Measurements from ENCODE around the gene HAND2. TPM values are rescaled to one million over a fixed set of nuclear protein-coding genes. Genes with fewer than 3 reads are reported as not detected.

HAND2 gene
- polyA plus RNA-seq (ENCODE audit: insufficient read length in 4 of 4): 1 to 10 TPM in 1 of 4 donors, not detected in 3; 1.2 TPM

DNA sequence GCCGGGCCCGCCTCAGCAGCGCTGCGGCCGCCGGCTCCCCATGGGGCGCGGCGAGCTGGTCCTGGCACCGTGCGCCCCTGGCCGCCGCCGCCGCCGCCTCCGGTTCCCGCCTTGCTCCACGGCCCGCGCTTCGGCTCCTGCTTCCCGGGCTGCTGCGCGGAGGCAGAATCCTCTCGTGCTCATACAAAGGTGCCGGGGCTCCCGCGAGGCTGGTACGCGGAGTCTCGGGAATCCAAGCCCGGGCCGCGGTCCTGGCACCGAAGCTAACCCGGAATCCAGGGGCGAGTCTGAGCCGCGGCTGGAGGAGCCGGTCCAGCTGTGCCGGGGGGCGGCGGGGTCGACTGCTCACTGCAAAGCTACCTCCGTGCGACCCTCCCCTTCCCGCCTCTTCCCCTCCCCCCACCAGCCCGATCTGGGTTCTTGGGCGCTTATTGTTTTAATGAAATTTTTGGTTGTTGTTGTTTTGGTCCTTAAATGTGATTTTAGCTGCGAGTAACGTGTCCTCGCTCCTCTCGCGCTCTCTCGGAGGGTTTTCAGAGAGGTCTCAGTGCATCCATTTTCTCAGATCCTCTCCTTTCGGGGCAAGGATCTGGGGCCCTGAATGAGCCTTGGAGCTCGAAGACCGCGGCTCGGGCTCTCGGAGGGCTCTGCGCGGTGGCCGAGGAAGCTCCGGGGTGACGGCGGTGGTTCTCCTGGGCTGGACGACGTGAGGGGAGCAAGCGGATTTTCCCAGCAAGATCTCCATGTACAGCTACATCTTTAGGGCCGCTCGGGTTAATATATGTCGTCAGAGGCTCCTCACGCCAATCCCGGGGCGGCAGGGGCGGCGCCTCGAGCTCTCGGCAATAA lies at the start of gene HAND2:
TSS of gene HAND2 (minus strand) at position 753 of the 849 bp plus-strand sequence. CDS start 940 bp downstream, outside the sequence.
- DNase-seq (ENCODE audit: low read depth in 4 of 4, low spot score in 3 of 4): peak in 1 of 4 donors; percentile 31

DNA sequence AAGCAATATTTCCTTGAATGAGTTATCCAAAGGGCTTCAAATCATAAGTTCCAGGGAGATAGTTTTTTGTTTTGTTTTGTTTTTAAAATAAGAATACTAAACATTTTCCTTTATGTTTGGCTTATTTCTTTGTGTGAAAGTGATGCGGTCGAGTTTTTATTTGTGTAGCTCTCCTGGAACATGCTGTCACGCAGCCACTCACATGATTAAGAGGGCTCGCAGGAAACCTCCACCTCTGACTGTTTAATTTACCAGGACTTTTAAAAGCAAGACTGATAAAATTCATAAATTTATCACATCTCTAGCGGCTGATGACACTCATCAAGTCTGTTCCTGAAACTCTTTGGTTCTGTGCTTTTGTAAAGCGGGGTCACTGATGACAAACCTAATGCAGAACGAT lies 48.9 kb upstream of the HAND2 start:
- DNase-seq (ENCODE audit: low read depth in 4 of 4, low spot score in 3 of 4): no peak

DNA sequence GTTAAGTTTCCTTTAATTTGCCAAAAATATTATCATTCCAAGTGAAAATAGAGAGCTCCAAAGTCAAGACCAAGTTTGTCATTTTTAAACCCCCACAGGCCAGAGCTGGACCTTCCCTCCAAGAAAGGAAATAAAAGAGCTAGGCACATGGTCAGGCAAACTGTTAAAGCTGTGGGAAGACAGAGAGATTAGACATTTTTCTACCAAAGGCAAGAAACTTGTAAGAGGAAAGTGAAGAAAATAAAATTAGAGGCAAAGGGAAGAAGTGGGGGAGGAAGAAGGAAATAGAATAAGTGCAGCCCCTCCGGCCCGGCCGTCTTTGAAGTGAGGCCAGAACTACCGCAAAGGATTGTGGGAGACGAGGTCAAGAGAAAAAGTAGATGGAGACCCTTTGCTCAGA lies 47.9 kb upstream of the HAND2 start:
- DNase-seq (ENCODE audit: low read depth in 4 of 4, low spot score in 3 of 4): peak in 1 of 4 donors; percentile 19

DNA sequence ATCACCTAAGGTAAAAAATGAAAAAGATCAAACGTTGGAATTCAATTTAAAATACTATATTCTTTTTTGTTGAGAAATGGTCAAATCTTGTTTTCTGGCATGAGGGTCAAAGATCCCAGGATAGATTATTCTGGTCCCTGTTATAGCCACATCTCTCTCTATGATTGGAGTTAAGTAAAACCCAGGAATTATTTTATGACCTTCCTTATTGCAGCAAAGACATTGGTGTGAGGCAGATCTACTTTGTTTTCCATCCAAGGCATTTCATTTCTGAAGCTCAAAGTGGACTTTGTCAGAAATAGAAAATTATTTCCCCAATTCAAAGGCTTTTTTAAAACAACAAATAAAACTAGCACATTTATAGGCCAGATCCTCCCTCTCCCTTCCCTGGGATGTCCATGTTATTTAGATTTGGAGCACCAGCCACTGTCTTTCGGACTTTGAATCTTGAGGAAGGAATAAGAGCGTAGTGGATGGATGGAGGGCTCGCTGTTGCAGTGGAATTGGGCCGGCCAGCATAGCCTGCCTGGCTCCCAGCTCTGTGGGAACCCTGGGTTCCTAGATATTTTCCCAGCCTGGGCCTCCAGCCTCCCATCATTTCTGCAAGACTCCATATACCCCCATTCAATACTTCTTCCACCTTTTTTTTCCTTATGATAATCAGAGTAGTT lies 45.6 kb upstream of the HAND2 start:
- DNase-seq (ENCODE audit: low read depth in 4 of 4, low spot score in 3 of 4): no peak

DNA sequence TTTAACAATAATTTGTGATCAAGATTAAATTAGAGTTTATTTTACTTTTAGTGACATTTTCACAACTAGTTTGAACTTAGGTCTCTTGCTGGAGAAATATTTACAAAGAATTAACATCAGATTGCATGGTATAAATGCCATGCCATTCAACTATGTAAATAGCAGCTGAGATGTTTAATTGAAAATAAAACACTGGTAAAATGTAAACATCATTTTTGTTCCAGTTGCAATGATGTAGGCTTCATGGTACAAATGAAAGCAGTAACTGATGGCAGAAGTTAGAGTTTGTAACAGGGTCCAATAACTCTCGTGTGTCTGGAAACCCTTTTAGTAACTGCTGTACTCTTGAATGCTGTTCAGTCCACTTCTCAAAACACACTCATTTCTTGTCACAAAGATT lies 43.7 kb upstream of the HAND2 start:
- DNase-seq (ENCODE audit: low read depth in 4 of 4, low spot score in 3 of 4): no peak

DNA sequence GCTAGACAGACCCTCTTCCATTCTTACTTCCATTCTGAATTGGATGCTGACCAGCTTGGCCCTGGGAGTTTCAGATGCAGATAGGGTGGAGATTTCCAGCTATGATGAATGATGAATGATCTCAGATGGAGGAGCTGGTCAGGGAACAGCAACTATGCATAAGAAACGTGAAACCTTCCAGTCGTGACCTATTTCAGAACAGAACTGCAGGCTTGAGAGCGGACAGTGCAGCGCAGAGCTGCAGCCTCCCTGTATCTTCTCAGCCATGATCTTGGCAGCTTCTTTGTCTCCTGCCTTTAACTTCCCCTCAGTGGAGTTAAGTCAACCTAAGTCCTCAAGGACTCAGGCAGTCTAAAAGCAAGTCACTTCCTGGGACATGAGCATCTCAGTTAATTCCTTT lies 43.3 kb upstream of the HAND2 start:
- DNase-seq (ENCODE audit: low read depth in 4 of 4, low spot score in 3 of 4): no peak

DNA sequence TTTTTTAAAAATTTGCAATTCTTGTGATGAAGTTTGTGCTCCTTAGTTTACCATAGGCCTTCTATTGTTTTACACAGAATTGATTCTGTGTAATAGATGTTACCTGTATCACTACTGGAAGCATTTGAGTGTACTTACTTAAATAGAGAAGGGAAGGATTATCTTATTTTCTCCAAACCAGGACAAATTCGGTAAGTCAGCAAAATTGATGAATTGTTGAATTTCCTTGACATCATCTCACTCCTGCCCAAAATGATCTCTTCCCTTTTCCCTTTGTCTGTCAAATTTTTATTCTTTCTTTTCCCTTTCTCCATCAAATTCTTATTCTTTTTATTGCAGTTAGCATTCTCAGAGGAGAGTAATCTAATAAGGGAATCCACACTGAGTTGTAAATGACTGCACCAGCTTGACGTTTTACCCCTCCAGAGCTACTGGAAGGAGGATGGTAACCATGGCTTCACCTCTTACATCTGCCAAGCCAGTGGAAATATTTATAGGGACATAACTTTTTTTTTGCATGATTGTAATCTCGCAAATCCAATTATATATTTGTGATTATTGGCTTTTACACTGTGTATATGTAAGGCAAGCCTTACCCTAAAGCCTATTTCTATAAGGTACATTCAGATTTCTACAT lies 42.6 kb upstream of the HAND2 start:
- no peak for DNase-seq (ENCODE audit: low read depth in 4 of 4, low spot score in 3 of 4)

DNA sequence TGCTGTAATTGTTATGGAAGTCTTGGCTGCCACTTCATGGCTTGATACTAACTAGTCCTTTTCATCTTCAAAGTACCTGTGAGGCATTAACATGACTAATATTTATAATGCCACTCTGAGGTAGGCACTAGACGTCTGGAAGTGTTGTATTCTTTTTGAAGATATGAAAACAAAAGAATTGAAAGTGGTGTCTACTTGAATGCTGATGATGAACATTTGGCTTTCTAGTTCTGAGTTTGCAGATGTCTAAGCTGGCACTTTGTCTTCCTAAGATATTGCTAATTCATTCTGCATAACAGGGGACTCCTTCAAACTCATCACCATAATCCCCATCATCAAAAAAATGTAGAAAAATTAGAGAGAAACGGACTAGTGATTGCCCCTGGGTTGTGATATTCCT lies 41.6 kb upstream of the HAND2 start:
- no peak for DNase-seq (ENCODE audit: low read depth in 4 of 4, low spot score in 3 of 4)

DNA sequence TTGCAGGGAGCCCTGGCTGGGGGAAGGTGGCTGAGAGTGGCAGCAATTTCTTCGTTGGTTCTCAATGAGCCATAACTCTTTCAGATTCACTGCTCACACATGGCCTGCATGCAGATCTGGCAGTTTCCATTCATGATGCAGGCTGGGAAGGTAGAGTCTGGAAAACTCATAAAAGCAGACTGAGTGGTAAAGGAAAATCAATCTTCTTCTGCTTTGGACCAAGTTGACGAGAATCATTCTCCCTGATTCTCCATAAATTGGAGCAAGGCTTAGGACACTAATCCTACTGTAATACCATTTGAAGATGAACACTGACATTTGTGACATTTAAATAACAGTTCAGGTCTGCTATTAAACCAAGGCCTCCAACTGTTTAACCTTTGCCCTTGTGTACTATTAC lies 35.3 kb upstream of the HAND2 start:
- DNase-seq (ENCODE audit: low read depth in 4 of 4, low spot score in 3 of 4): no peak

DNA sequence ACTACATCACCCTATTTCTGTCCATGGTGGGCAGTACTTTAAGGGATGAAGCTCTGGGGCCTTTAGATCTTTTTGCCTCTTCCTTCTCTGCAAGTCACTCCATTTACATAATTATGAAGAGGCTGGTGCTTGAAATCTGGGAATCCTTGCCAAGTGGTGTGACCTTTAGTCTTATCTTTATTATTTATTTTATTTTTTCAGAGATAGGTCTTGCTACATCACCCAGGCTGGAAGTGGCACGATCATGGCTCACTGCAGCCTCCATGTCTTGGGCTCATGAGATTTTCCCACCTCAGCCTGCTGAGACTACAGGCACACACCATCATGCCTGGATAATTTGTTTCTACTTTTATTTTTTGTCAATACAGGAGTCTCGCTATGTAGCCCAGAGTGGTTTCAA lies 34.4 kb upstream of the HAND2 start:
- DNase-seq (ENCODE audit: low read depth in 4 of 4, low spot score in 3 of 4): no peak

DNA sequence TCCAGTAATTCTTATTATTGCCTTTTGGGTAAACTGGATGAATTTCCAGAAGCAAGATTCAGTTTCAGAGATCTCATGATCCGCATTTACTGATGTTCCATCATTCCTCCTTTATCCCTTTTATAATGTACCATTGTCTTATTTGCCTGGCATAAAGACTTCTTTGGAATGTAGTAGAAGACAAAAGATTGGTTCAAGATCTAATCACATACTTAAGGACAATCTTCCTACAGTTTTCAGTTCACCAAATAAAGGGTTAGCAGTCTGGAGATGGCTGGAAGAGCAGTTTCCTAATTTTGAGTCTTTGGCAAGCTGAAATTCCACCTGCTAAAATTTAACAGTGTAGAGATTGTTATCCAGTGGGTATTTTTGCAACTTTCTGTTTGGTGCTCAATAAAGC lies 30.9 kb upstream of the HAND2 start:
- DNase-seq (ENCODE audit: low read depth in 4 of 4, low spot score in 3 of 4): no peak

DNA sequence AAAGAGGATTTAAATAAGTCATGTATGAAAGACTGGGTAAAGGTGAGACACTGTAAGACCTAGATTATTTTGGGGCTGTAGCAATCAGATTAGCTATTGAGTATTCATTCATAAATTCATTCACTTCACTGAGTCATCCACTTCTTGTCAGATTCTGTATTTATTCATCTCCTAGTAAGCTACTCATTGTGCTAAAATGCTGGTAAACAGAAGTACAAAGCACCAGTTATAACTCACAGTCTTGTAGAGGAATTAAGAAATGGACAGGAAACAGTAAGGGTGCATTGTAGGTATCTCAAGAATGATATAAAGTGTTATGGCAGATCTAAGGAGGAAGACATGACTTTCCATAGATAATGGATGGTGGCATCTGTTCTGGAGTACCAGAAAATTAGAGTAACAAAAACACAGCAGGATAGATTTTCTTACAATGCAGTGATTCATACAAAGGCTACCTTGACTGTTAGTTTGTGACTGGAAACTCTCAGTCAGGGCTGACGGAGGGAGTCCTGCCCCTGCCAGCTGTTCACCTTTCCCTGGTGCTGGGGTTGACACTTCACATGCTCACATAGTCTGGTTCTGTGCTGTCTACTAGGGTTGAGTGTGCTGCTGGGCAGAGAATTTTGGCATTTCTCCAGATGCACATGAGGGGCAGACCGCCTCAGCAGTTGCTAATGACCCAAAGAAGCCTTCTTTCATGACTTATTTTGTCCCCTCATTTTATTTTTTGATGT lies 26.5 kb upstream of the HAND2 start:
- no peak for DNase-seq (ENCODE audit: low read depth in 4 of 4, low spot score in 3 of 4)

DNA sequence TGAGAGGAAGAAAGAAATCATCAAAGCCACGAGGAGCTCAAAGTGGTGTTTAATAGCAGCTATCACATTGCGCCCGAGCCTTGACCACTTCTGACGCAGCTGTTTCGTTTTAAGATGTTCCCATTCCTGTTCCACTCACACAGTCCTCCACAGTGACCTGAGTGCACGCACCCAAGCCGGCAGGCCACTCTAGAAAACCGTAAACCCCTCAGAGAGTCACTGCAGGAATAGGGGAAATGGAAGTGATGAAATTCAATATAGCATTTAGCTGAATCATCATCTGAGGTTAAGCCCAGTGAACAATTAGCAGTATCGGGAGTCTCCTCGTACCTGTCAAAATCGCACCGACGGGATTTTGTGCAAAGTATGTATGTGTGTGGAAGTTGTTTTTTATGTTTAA lies 17.9 kb upstream of the HAND2 start:
- DNase-seq (ENCODE audit: low read depth in 4 of 4, low spot score in 3 of 4): no peak

DNA sequence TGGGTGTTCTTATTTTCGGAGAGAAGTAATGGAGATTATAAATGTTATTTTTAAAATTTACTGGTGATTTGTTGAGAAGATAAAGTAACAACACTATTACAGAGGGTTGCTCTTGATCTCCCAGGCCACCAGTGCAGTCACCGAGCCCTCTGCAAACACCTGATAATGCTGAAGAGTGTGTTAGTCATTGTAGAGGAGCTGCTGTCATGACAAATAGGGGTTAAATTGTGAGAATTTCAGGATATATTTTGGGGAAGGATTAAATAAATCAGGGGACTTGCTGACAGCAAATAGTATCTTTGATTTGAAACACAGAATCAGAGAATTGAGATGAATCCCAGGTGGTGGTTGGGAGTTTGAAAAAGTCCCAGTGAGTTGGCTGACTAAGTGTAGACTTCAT lies 16.7 kb upstream of the HAND2 start:
- DNase-seq (ENCODE audit: low read depth in 4 of 4, low spot score in 3 of 4): no peak

DNA sequence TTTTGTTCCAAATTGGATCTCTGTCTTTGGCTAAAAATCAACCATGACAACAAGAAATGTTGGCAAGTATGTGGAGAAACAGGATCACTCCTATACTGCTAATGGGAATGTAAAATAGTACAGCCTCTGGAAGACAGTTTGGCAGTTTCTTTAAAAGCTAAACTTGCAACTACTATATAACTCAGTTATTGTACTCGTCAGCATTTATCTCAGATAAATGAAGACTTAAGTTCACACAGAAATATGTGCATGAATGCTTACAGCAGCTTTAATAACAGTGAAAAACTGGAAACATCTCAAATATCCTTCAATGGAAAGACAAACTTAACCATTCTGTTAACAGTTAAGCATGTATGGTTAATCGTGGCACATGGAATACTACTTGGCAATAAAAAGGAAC lies 15.4 kb upstream of the HAND2 start:
- DNase-seq (ENCODE audit: low read depth in 4 of 4, low spot score in 3 of 4): no peak

DNA sequence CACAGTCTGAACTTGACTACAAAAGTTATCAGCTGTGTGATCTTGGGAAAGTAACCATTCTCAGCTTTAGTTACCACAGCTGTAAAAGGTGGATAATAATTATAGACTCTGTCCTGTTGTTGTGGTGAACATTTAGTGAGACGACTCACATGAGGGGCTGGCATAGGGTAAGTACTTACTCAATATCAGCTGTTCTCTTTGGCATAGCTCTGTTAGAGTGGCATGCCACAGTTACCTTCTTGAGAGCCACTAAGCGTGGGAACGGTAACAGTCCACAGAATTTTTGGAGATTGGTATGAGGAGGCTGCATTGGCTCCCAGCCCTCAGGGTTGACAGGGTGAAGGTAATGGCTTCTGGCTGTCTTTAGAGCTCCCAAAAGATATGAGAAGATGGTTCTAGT lies 13.2 kb upstream of the HAND2 start:
- DNase-seq (ENCODE audit: low read depth in 4 of 4, low spot score in 3 of 4): no peak

DNA sequence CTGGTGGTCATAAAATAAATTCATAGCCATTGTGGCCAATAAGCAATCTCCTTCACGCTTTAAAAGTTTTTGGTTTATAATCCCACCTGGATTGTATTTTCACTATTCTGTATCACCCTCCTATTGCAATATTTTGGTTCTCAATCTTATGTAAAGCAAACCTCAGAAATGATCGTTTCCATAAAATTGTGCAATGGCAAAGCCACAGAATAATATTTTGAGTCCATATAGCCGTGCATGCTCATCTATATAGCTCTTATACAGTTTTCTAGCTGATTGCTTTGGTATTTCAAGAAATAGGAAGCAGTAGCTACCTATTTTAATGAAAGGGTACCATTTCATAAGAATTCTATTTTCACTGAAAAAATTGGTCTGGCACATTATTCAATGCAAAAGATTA lies 10.0 kb upstream of the HAND2 start:
- no peak for DNase-seq (ENCODE audit: low read depth in 4 of 4, low spot score in 3 of 4)

DNA sequence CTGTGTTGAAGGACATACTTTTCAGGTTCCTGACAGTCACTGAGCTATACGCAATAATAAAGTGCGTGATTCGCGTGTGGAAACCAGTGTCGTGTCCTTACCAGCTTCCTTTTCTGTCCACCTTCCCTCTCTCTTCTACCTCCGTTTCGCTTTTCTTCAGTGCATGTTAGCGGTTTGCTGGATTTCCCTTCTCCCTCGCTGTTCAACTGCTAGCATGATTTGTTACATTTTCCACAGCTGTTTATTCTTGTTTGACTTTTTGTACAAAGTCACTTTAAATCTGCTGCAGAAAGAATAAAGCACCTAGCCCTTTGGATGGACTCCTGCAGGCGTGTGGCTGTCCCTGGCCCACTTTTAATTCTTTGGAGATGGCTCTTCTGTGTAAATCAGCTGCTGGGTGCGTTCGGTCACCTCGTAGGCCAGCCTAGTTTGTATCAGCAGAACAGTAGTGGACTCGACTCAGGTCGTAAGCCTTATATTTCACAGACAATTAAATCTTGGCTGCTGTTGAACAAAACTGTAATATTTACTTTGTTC lies 8.9 kb upstream of the HAND2 start:
- DNase-seq (ENCODE audit: low read depth in 4 of 4, low spot score in 3 of 4): peak in 1 of 4 donors; percentile 28

DNA sequence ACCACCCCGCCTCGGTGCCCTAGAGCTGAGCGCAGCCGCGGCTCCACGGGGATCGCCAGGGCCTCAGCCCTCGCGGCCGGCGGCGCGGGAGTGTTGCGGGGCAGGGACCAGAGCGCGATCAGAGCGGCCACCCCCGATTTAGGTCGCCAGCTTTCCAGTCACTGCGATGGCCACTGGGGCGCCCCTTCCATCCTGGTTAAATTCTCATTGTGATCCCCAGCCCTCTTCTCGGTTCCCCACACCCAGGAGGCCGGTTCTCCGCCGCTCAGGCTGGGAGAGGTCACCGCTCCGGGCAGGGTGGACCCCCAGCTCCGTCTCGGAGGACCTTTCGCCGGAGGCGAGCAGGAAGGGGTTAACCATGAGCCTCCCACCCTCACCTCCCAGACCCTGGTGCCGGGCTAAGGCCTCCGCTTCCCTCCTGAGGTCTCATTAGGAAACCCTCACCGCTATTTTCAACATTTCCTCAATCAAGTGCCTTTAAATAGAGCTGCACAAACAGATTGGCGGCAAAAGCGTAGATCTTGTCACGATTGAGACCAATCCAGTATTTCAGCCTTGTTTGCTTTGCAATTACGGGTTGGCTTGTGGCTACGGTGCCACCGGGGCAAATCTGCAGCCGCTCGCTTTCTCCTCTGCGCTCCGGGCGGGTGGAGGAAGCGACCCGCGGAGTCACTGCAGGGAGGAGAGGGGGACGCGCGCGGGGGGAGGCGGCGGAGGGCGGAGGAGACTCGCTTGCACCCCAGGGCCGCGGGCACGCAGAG lies 8.3 kb upstream of the HAND2 start:
- DNase-seq (ENCODE audit: low read depth in 4 of 4, low spot score in 3 of 4): peak in 1 of 4 donors; percentile 23

DNA sequence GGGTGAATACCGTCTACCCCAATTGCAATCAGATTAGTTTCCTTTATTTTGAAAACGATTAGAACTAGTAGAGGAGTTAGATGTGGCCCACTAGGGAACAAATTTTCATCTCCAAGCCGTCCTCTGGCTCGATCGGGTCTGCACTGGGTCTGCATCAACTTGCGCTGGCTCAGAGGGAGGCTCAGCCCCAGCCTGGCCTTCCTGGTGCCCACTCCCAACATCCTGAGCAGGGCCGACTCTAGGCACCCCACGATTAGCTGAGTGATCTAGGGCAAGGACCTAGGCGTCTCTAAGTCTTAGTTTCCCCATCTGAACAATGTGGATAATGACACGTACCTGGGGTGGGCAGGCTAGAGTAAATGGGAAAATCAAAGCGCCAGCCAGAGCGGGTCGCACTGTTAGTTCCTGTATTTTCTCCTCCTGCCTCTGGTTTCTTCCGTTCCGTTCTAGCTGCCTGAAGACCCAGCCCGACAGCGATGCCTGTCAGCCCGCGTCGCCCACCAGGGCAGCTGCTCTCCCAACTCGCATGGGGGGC lies 7.7 kb upstream of the HAND2 start:
- DNase-seq (ENCODE audit: low read depth in 4 of 4, low spot score in 3 of 4): peak in 1 of 4 donors; percentile 26

All from right renal pelvis (tissue), 4 donors.